Panc1 (cell line): Measurements from ENCODE around the gene LINGO1. TPM values are rescaled to one million over a fixed set of nuclear protein-coding genes. Genes with fewer than 3 reads are reported as not detected.

ENCODE experiments used
- ATAC-seq: fragments of 200-7000 bp; cut with Tn5 transposase; 2 replicates; pipeline ENCODE4 v1.9.1; 2020; ENCODE audit warnings: mild to moderate bottlenecking, moderate library complexity
- BruUV-seq: library from RNA; stranded (reverse); fragments of 400-500 nt; replicated peaks from 2 replicates; lab custom pipeline; 2021; lab: Mats Ljungman, UMichigan
- CTCF ChIA-PET: fragments of 300-600 bp; sonication (Branson Sonifier 250); formaldehyde crosslinking; loops from one replicate; lab custom pipeline; 2022; ENCODE audit warnings: antibody characterized with exemption; lab: Charles Lee
- POLR2A ChIA-PET: fragments of 300-600 bp; sonication (Branson Sonifier 250); formaldehyde crosslinking; loops from one replicate; lab custom pipeline; 2022; ENCODE audit warnings: antibody characterized with exemption; lab: Charles Lee
- DNase-seq: peaks from one replicate; pipeline ENCODE4 v3.0.0-alpha.2; 2010; ENCODE audit warnings: low read depth, low spot score
- H3K27ac ChIP-seq: 2 replicates; pipeline ENCODE4 v1.5.1; 2011; ENCODE audit warnings: mild to moderate bottlenecking, low read length, inconsistent platforms
- H3K27me3 ChIP-seq: fragments of 200-500 bp; sonication (Bioruptor generic); 2 replicates; pipeline ENCODE4 v1.6.0; 2014; ENCODE audit warnings: low read length, inconsistent platforms; ENCODE audit not compliant: control insufficient read depth, insufficient read depth
- H3K36me3 ChIP-seq: fragments of 200-500 bp; sonication (Bioruptor generic); 2 replicates; pipeline ENCODE4 v1.5.1; 2014; ENCODE audit warnings: inconsistent platforms, mild to moderate bottlenecking, low read length, moderate library complexity; ENCODE audit not compliant: control insufficient read depth, insufficient read depth
- H3K4me1 ChIP-seq: 2 replicates; pipeline ENCODE4 v1.5.1; 2011; ENCODE audit warnings: inconsistent platforms, mild to moderate bottlenecking, low read length, moderate library complexity; ENCODE audit not compliant: control insufficient read depth, insufficient read depth
- H3K4me3 ChIP-seq, 2 experiments: 2 replicates each; pipeline ENCODE4 v1.5.1; 2011 to 2012; ENCODE audit warnings: low read depth in 2 of 2, low read length in 2 of 2, mild to moderate bottlenecking in 2 of 2, inconsistent platforms in 1 of 2, moderate library complexity in 1 of 2
- H3K9me3 ChIP-seq: fragments of 200-500 bp; sonication (Bioruptor generic); 2 replicates; pipeline ENCODE4 v1.5.1; 2014; ENCODE audit warnings: low read depth, mild to moderate bottlenecking, inconsistent platforms, low read length, moderate library complexity; ENCODE audit not compliant: control insufficient read depth, insufficient read depth
- CTCF ChIP-seq: fragments of 450-650 bp; IDR thresholded peaks from 2 replicates; pipeline ENCODE4 v1.5.1; 2017; ENCODE audit warnings: mild to moderate bottlenecking
- POLR2AphosphoS5 ChIP-seq: IDR thresholded peaks from 2 replicates; pipeline ENCODE4 v1.6.1; 2012; ENCODE audit warnings: mild to moderate bottlenecking, low read depth, low read length, moderate library complexity
- SIN3A ChIP-seq: IDR thresholded peaks from 2 replicates; pipeline ENCODE4 v1.6.1; 2012; ENCODE audit warnings: low read depth, mild to moderate bottlenecking, low read length, moderate library complexity, borderline replicate concordance; ENCODE audit not compliant: insufficient read depth
- TCF7L2 ChIP-seq: IDR thresholded peaks from 2 replicates; pipeline ENCODE4 v1.6.1; 2011; ENCODE audit warnings: mild to moderate bottlenecking, low read depth, low read length, inconsistent platforms
- in situ Hi-C: cut with HindIII; loops from 2 replicates; pipeline ENCODE4 v1.10.0; 2016; ENCODE audit warnings: low sequenced_read_pairs, low pct_unique_long_range_greater_than_20kb
- intact Hi-C: fragments of 100-400 bp; cut with micrococcal nuclease; formaldehyde crosslinking; loops from one replicate; pipeline ENCODE4 v1.10.0; 2022; ENCODE audit not compliant: unreplicated experiment
- total RNA-seq: library from RNA; stranded (reverse); gene quantifications from one replicate; pipeline ENCODE4 v1.2.1, GENCODE V29; 2021; ENCODE audit not compliant: unreplicated experiment
- TF ChIP-seq, protein P1 (sequence below), 2 experiments: IDR thresholded peaks; 2 replicates each; pipeline ENCODE4 v1.6.1; 2011 to 2012; ENCODE audit warnings: low read depth in 2 of 2, control low read depth in 1 of 2, low read length in 1 of 2, mild to moderate bottlenecking in 1 of 2, moderate library complexity in 1 of 2; ENCODE audit not compliant: insufficient read depth in 1 of 2

LINGO1 gene
- total RNA-seq, 1 experiment from 2014 or later, result 18.2 TPM

GRCh38 chr15:77616072-77616471, 16.6 kb downstream of the LINGO1 start:
- no peaks in the 10 kb centered on the region for H3K36me3 ChIP-seq
- DNase-seq (no peak), ATAC-seq (no peak)
- H3K27ac ChIP-seq, result no peak overlapping the region
- no TSS peak for BruUV-seq
- in situ Hi-C loops (no loop called here), intact Hi-C loops (no loop called here)
- POLR2A ChIA-PET, result no interaction called here
- no peaks in the 10 kb centered on the region for H3K9me3 ChIP-seq
- TF ChIP-seq TCF7L2 (no peak), CTCF (no peak), POLR2AphosphoS5 (no peak), SIN3A (no peak)
- TF ChIP-seq, protein P1, sequence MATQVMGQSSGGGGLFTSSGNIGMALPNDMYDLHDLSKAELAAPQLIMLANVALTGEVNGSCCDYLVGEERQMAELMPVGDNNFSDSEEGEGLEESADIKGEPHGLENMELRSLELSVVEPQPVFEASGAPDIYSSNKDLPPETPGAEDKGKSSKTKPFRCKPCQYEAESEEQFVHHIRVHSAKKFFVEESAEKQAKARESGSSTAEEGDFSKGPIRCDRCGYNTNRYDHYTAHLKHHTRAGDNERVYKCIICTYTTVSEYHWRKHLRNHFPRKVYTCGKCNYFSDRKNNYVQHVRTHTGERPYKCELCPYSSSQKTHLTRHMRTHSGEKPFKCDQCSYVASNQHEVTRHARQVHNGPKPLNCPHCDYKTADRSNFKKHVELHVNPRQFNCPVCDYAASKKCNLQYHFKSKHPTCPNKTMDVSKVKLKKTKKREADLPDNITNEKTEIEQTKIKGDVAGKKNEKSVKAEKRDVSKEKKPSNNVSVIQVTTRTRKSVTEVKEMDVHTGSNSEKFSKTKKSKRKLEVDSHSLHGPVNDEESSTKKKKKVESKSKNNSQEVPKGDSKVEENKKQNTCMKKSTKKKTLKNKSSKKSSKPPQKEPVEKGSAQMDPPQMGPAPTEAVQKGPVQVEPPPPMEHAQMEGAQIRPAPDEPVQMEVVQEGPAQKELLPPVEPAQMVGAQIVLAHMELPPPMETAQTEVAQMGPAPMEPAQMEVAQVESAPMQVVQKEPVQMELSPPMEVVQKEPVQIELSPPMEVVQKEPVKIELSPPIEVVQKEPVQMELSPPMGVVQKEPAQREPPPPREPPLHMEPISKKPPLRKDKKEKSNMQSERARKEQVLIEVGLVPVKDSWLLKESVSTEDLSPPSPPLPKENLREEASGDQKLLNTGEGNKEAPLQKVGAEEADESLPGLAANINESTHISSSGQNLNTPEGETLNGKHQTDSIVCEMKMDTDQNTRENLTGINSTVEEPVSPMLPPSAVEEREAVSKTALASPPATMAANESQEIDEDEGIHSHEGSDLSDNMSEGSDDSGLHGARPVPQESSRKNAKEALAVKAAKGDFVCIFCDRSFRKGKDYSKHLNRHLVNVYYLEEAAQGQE (IDR thresholded peaks at IDR 0.05; ENCODE audit: insufficient read depth in 1 of 2, low read depth in 2 of 2, low read length in 1 of 2), result no peak
- H3K27me3 ChIP-seq, result no peaks in the 10 kb centered on the region
- no peak overlapping the region for H3K4me3 ChIP-seq
- peaks cover 6% of the 10 kb centered on the region; the same call in 1 of the 2 replicates for H3K4me1 ChIP-seq
- CTCF ChIA-PET, result no interaction called here

DNA sequence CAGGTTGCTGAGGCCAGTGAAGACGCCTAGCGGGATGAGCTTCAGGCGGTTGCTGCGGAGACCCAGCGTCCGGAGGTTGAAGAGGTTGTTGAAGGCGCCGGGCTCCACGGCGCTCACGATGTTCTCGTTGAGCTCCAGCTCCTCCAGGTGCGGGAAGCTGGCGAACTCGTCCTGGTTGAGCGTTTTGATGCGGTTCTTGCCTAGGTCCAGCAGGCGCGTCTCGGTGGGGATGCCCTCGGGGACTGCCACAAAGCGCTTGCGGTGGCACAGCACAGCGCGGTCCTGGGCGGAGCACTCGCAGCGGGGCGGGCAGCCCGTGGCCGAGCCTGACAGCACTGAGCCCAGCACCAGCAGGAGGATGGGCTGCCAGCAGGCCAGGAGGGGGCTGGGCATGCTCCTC, 17.2 kb downstream of the LINGO1 start:
- Histone ChIP-seq H3K4me1 (peaks cover 8% of the 10 kb centered on the region), H3K36me3 (no peaks in the 10 kb centered on the region), H3K9me3 (no peaks in the 10 kb centered on the region), H3K27ac (no peak overlapping the region), H3K4me3 (no peak overlapping the region), H3K27me3 (no peaks in the 10 kb centered on the region)
- no peak for TF ChIP-seq SIN3A
- no peak for TF ChIP-seq POLR2AphosphoS5
- TF ChIP-seq, protein P1 (IDR thresholded peaks at IDR 0.05; ENCODE audit: insufficient read depth in 1 of 2, low read depth in 2 of 2, low read length in 1 of 2), result no peak
- no peak for TF ChIP-seq TCF7L2
- no peak for TF ChIP-seq CTCF
- intact Hi-C loops, result no loop called here
- in situ Hi-C loops, result no loop called here
- CTCF ChIA-PET, result no interaction called here
- POLR2A ChIA-PET, result no interaction called here
- DNase-seq (no peak), ATAC-seq (no peak)
- BruUV-seq, result no TSS peak
